ENCODE data around the gene GPRC5B. TPM values are rescaled to one million over a fixed set of nuclear protein-coding genes. Genes with fewer than 3 reads are reported as not detected.

GPRC5B gene
- total and polyA plus RNA-seq, 2 of the 8 experiments (the other 6 are each of a cell fraction or from before 2014, with no cell fraction given), result 106 to 160 TPM

- no peak for TF ChIP-seq CEBPB (IDR thresholded peaks at IDR 0.05; ENCODE audit: low read depth, low read length)
- no peak for TF ChIP-seq TCF12 (IDR thresholded peaks at IDR 0.05; ENCODE audit: low read depth, low read length)
- TF ChIP-seq CTCF (IDR thresholded peaks at IDR 0.05; ENCODE audit: control extremely low read depth in 1 of 3, insufficient read depth in 1 of 3, low read depth in 1 of 3, low read length in 3 of 3), result no peak
- no peak for TF ChIP-seq SP2 (IDR thresholded peaks at IDR 0.05; ENCODE audit: low read length)
- TF ChIP-seq MAX (IDR thresholded peaks at IDR 0.05), result no peak
- TF ChIP-seq GABPA (IDR thresholded peaks at IDR 0.05; ENCODE audit: borderline replicate concordance, insufficient read depth, low read length), result no peak
- TF ChIP-seq MAFK (IDR thresholded peaks at IDR 0.05; ENCODE audit: low read depth, low read length), result no peak
These were observed 27.3 kb upstream of the GPRC5B start (continued) for GRCh38 chr16:19911747-19912454.
